GM18505 (cell line): ENCODE results near the gene MBD2.

ENCODE experiments used
- ATAC-seq: cut with Tn5 transposase; IDR thresholded peaks from one replicate; pipeline ENCODE4 v1.9.1; 2021; ENCODE audit not compliant: unreplicated experiment
- POLR2A ChIP-seq: IDR thresholded peaks from 4 replicates; pipeline ENCODE4 v1.6.1; 2011; ENCODE audit warnings: borderline replicate concordance; ENCODE audit not compliant: insufficient read depth, insufficient read length; ENCODE audit errors: extremely low read depth

The MBD2 gene

DNA sequence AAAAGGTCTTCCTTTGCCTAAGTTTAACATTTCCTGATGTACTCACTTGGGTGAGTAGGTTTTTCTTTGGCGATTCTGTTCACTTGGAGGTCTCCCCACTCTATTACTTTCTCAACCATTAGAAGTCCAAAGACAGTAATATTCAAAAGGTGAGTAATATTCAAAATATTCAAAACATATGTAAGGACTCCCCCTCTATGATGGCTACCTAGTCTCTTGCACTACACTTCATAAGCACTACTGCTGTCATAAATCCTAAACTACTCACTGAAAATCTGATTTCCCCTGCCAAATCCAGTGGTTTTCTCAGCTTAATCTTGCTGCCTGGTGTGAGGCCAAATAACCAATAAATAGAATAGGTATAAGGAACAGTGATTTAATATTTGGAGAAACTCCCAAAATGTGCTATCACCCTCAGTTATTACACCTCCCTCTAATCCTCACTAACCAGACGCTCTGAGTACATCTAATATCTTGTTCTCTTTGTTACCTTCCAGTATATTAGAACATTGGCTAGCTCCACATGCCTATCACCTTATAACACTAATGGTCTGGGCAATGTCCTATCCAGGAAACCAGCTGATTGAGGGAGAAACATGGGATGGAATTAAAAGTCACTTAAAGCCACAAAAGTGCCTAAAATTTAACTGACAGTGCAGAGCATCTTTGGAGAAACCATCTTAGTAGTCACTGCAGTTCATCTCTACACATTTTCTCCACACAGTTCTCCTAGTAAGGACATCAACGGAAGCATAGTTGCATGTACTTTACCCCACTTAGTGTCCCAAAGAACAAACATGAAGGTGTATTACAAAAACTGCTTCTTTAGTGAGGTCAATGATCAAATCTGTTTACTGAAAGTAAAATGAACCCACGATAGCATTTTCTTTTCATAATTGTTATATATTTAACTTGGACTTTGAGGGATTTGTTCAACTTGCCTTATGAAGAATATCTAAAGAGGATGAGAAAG, 54.8 kb downstream of the MBD2 start:
- no peak for ATAC-seq
- TF ChIP-seq POLR2A: no peak

DNA sequence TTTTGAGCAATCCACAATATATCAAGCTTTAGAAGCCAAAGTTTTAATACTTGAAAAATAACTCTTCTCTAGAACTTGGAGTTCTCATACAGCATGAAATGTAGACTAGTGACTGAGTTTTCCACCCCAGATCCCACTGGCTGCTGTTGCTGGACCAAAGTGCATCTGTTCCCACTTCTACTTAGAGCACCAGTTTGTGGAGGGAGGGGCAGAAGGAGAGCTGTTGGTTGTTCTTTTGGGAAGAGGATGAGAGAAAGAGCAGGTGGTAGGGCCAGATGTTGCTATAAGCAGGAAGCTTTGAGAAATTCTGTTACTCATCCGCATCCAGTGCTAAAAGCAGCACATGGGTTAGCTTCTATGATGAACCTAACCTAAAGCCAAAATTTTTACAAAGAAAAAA, 59.0 kb downstream of the MBD2 start:
- no peak for ATAC-seq
- TF ChIP-seq POLR2A: no peak

DNA sequence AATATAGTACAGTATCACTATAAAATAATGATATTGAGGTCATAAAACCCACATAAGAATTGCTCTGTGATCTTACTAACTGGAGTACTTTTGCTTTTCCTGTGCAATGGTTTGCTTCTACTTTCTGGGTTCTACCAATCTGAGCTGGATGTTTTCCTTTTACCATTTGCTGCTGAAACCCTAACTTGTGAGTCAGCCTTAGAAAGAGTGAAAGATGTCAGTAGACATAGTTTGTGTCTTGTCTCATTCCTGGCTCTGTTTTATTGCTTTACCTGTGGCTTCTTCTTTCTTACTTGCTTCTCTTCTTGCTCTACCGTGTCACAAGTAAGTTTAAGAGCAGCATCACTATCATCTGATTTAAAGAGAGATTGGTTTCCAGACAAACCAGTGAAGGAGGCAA, 61.0 kb downstream of the MBD2 start:
- ATAC-seq: no peak
- no peak for TF ChIP-seq POLR2A

DNA sequence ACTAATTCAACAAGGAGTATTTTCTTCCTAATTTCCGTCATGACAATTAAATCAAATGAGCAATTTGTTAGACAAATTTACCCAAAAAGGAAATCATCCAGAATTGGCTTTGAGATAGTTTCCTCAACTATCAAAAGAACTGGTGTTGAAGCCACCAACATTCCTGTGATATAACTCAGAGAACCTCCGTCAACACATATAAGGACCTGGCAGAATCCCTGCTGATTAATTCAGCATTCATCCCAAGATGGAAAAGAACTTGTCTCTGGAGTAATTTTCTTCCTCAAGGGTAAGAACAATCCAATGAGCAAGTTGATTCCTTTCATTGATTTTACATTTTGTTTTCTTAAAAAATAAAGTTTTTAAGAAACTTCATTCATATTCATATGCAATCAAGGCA, 62.0 kb downstream of the MBD2 start:
- ATAC-seq: no peak

DNA sequence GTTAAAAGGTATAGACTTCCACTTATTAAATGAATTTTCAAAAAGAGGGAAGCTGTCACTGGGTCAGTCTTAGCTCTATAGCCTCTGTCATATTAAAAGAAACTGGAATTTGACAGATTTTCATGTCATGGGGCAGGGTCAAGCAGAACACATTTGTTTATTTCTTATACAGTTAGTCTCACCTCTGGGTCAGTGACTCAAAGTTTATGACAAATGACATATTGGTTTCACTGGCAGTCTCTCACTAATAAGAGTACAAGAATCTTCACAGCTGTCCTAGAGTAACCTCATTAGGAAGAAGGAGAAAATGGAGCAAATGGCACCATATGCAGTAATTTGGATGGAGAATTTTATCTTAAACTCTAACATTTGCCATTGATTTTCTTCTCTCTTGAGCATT, 63.2 kb downstream of the MBD2 start:
- no peak for TF ChIP-seq POLR2A
- no peak for ATAC-seq

More for the DNA sequence above, 62.0 kb downstream of the MBD2 start:
- TF ChIP-seq POLR2A: no peak

DNA sequence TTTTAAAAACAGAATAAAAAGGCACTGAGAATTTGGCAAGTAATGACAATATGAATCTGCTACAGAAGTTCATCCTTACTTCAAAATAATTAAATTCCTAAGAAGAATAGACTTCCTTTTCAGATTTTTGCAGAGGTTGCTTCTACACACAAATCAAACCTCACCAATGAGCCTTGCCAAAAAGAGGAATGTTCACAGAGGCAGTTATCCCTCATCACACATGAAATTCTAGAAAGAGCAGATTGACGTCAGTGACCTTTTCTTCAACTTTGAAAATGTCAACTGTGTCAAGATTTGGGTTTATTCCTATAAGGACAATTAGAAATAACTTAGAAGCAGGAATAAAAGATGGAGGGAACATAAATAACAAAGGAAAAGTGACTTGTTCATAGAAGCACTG, 64.6 kb downstream of the MBD2 start:
- ATAC-seq: no peak
- TF ChIP-seq POLR2A: no peak

DNA sequence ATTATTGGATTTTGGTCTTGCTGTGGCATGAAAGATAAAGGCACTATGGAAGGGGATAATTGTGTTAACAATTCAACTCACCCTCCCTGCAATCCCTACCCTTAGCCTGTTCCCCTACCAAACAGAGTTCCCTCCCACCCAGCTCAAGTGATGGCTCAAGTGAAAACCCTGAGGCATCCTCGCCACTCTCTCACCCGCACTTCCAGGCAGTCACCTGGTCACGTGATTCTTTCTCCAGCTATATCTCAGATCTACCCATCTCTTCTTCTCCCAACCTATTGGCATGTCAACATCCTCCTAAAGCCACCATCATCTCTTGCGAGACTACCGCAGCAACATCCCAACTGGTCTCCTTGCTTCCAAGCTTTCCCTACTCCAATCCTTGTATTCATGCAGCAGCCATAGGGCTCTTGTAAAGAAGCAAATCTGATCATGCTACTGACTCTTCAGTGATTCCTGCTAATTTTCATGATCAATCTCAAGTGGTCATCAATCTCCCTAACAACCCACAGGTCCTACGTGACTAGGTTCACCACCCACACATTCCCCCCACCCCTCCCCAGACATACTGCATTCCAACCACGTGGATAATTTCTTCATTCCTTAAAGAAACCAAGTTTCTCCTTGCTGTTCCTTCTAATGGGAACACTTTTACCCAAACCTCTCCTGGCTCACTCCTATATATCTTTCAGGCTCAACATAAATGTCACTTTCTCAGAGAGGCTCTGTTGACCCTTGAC, 66.7 kb downstream of the MBD2 start:
- TF ChIP-seq POLR2A: no peak
- ATAC-seq: no peak

DNA sequence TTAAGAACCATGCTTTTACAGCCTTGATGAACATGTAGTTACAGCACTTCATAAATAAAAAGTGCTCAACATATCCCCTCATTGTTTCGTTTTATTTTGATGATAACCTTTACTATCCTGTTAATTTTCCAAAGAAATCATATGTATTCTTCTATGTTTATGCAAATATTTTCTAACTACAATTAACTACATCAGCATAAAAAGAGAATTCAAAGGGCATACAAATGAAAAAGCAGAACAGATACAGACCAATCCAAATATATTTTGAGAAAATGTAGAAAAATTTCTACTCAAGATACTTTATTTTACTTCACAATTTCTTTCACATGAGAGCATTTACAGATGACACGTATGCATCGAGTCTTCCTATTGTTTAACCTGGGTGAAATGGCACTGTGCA, 69.1 kb downstream of the MBD2 start:
- no peak for ATAC-seq
- TF ChIP-seq POLR2A: no peak

DNA sequence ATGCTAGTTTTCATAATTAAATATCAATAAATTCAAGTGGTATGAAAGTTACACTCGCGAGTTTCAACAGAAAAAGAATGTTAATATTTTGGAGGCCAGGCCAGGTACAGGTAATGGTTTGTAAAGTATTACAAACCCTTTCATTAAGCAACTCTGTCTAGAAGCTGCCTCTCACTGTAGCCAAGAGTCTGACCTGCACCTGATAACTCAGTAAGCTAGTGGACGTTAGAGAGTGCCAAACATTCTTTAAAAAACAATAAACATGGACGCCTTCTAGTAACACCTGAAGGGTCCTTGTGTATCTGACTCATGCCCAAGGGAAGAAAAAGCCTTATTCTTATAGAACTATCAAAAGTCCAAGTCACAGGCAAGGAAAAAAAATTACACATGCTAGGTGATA, 70.2 kb downstream of the MBD2 start:
- no peak for TF ChIP-seq POLR2A
- no peak for ATAC-seq

DNA sequence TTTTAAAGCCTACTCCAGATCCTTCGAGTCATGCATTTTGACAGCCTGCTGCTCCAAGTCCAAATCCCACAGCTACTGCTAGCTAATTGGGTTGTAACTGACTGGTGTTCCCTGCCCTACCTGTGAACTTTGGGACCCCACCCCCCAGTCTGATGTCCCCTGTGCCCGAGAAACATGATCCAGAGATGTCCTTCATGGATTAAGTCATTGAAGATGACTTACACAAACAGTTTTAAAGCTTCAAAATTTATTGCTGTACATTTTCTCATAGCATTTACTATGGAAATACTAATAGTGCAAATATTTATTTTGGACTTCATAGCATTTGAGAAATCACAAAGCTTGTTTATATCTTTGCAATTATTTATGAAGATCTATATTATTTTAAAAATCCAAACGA, 73.1 kb downstream of the MBD2 start:
- ATAC-seq: no peak

DNA sequence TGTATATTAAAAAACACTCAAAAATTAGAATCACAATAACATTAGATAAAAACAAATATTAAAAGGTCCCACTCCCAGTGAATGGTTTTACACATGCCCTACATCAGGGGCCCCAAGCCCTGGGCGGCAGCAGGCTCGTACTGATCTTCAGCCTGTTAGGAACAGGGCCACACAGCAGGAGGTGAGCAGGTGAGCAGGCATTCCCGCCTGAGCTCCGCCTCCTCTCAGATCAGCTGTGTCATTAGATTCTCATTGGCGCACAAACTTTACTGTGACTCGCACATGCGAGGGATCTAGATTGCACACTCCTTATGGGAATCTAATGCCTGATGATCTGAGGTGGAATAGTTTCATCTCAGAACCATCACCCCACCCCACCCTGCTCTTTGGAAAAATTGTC, 74.2 kb downstream of the MBD2 start:
- no peak for TF ChIP-seq POLR2A
- ATAC-seq: no peak

More for the DNA sequence above, 73.1 kb downstream of the MBD2 start:
- no peak for TF ChIP-seq POLR2A

DNA sequence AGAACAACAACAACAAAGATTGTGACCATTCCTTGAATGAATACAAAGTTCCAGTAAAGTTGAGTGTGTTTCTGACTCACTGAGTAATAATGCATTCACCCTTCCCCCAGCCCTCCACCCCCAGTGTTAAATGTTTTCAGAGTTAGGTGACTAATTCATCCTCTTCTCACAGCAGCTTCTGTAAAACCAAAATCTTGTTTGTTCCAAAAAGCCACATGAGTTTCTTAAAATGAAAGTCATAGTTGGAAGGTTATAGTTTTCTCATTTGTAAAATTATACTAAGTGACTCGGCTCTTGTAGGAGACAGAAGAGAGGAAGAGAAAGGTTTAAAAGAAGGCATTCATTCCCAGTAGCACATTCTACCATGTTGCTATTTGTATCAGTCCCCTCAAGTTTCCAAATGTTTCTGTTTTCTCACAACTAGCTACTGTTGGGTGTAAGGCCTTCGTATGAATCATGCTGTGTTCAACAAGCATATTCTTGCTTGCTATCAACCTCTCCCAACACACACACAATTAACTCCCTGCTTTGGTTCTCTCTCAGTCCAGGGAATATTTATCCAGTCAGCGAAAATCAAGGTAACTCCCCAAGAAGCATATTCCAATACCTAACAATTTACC, 75.3 kb downstream of the MBD2 start:
- ATAC-seq: peak; percentile 65

DNA sequence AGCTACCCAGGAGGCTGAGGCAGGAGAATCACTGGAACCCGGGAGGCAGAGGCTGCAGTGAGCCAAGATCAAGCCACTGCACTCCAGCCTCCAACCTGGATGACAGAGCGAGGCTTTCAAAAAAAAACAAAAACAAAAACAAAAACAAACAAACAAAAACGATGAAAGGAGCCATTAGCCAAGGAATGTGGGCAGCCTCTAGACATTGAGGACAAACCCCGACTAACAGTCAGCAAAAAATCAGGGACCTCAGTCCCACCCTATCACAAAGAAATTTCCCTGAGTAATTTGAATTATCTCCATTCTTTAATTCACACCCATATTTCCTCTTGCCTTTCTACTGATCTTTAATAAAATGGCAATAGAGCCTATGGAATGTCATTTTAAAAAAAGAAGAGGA, 75.8 kb downstream of the MBD2 start:
- TF ChIP-seq POLR2A: no peak
- ATAC-seq: no peak

More for the DNA sequence above, 75.3 kb downstream of the MBD2 start:
- TF ChIP-seq POLR2A: no peak
